Measurements from ENCODE around the gene CSMD2. TPM values are rescaled to one million over a fixed set of nuclear protein-coding genes. Genes with fewer than 3 reads are reported as not detected.

CSMD2 gene
- total and polyA plus RNA-seq, 2 of the 8 experiments (the other 6 are each of a cell fraction or from before 2014, with no cell fraction given) = 7.0 to 14.7 TPM

- TF ChIP-seq GABPA (IDR thresholded peaks at IDR 0.05; ENCODE audit: borderline replicate concordance, insufficient read depth, low read length) = no peak
- no peak for TF ChIP-seq HDAC6 (IDR thresholded peaks at IDR 0.05; ENCODE audit: low read depth, low read length)
Measured at GRCh38 chr1:33519240-33519884, 645.7 kb downstream of the CSMD2 start (continued).
